ENCODE data around the gene TRIM75.

TRIM75 gene

GRCh38 chr4:165031436-165032211 lies 22.0 kb upstream of the TRIM75 start, which contains the start of gene TRIM60:
TRIM60 (plus strand) TSS chr4:165031999; CDS start chr4:165040073, 8,074 bp downstream.
- in situ Hi-C loops (cut with HindIII; ENCODE audit: low sequenced_read_pairs): no loop called here
- no peak for TF ChIP-seq CTCF (IDR thresholded peaks at IDR 0.05; ENCODE audit: low read depth, low read length, missing control alignments)
- no peak within 1 kb of the TSS for H3K4me3 ChIP-seq (ENCODE audit: low read depth, low read length)

DNA sequence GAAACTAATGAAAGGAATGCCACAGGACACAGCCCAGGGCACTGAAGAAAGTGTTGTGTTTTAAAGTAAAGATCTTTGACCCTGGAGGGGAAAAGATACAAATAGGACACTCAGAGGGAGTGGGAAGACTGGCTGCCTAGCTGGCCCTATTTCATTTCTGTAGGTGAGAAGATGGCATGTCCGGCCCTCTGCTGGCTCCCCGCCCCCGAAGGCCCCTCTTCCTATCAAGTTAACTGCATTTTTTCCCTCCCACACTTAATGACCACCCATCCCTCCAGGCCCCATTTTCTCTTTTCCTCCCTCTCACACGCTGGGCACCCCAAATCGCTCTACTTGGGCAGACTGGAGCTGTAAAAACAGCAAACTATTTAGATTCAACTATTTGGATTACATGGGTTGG lies 5.5 kb upstream of the TRIM75 start:
- in situ Hi-C loops (cut with HindIII; ENCODE audit: low sequenced_read_pairs): no loop called here
- no peak for DNase-seq (ENCODE audit: low read depth)

More at GRCh38 chr4:165031436-165032211, 22.0 kb upstream of the TRIM75 start, which contains the start of gene TRIM60:
- DNase-seq (ENCODE audit: low read depth): no peak

DNA sequence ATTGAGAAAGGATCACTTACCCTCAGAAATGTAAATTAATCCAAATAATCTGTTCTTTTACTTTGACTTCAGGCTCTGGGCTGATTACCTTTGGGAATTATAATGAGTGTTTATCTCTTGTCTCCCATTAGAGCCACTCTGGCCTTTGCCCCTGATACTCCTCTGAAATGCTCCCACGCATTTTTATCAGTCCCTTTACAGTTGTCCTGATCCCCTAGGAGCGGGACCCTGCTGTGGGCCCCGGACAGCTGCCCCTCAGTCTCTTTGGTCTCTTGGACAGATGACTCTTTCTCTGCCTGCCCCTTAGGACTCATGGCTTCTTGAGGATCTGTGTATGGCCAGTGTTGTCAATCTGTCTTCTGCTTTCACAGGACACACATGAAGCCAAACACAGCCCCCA lies 1.0 kb upstream of the TRIM75 start:
- H3K4me3 ChIP-seq (ENCODE audit: low read depth, low read length): no peak overlapping the region
- no peak for TF ChIP-seq CTCF (IDR thresholded peaks at IDR 0.05; ENCODE audit: low read depth, low read length, missing control alignments)
- no peak for DNase-seq (ENCODE audit: low read depth)
- in situ Hi-C loops (cut with HindIII; ENCODE audit: low sequenced_read_pairs): no loop called here

More for the DNA sequence above, 5.5 kb upstream of the TRIM75 start:
- no peak overlapping the region for H3K4me3 ChIP-seq (ENCODE audit: low read depth, low read length)
- no peak for TF ChIP-seq CTCF (IDR thresholded peaks at IDR 0.05; ENCODE audit: low read depth, low read length, missing control alignments)

DNA sequence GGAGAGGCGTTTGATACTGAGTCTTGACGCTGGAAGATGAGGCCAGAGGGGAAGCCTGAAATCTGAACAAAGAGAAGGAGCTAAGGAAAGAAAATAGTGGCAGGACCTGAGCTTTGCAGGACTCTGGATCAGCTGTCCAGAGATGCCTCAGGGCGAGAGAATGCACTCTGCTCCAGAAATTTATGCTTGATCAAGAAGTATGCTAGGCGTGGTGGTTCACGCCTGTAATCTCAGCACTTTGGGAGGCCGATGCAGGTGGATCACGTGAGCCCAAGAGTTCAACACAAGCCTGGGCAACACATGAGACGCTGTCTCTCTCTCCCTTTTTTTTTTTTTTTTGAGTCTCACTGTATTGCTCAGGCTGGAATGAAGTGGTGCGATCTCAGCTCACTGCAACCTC lies 1.9 kb downstream of the TRIM75 start:
- DNase-seq (ENCODE audit: low read depth): no peak
- no peak overlapping the region for H3K4me3 ChIP-seq (ENCODE audit: low read depth, low read length)
- TF ChIP-seq CTCF (IDR thresholded peaks at IDR 0.05; ENCODE audit: low read depth, low read length, missing control alignments): no peak
- in situ Hi-C loops (cut with HindIII; ENCODE audit: low sequenced_read_pairs): no loop called here

- no peak for DNase-seq (ENCODE audit: low read depth)
- in situ Hi-C loops (cut with HindIII; ENCODE audit: low sequenced_read_pairs): no loop called here
- H3K4me3 ChIP-seq (ENCODE audit: low read depth, low read length): no peak overlapping the region
- no peak for TF ChIP-seq CTCF (IDR thresholded peaks at IDR 0.05; ENCODE audit: low read depth, low read length, missing control alignments)
These were observed 5.0 kb downstream of the TRIM75 start for GRCh38 chr4:165058666-165059065.

DNA sequence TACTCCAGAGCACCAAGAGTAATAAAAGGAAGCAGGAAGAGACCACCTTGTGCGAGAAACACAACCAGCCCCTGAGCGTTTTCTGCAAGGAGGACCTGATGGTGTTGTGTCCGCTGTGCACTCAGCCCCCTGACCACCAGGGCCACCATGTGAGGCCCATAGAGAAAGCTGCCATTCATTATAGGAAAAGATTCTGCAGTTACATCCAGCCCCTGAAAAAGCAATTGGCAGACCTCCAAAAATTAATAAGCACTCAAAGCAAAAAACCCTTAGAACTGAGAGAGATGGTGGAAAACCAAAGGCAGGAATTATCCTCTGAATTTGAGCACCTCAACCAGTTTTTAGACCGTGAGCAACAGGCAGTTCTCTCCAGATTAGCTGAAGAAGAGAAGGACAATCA lies 5.7 kb downstream of the TRIM75 start:
- H3K4me3 ChIP-seq (ENCODE audit: low read depth, low read length): no peak overlapping the region
- no peak for DNase-seq (ENCODE audit: low read depth)
- in situ Hi-C loops (cut with HindIII; ENCODE audit: low sequenced_read_pairs): no loop called here
- no peak for TF ChIP-seq CTCF (IDR thresholded peaks at IDR 0.05; ENCODE audit: low read depth, low read length, missing control alignments)
